HepG2 (cell line): ENCODE data around the gene CRIP1. TPM values are rescaled to one million over a fixed set of nuclear protein-coding genes. Genes with fewer than 3 reads are reported as not detected.

Experiments used
- CHD2 ChIP-seq: IDR thresholded peaks from 2 replicates; pipeline ENCODE4 v1.6.1; 2011; ENCODE audit warnings: low read depth, low read length, improper control_type of control experiment
- NONO ChIP-seq, 2 experiments: fragments of 450-650 bp in 1 of 2; sonication (generic) in 1 of 2; formaldehyde crosslinking in 1 of 2; IDR thresholded peaks in 1 of 2; conservative IDR thresholded peaks in 1 of 2; 2 replicates each; pipeline versions ENCODE4 v1.6.1 to v1.8.0; 2017 to 2022; ENCODE audit warnings: mild to moderate bottlenecking in 1 of 2, missing genetic modification reagents in 1 of 2, moderate library complexity in 1 of 2
- PAF1 ChIP-seq: IDR thresholded peaks from 2 replicates; pipeline ENCODE4 v1.6.1; 2016; ENCODE audit warnings: missing genetic modification reagents, missing compliant biosample characterization
- TCF7 ChIP-seq: sonication (generic); IDR thresholded peaks from 2 replicates; pipeline ENCODE4 v1.6.1; 2016; ENCODE audit warnings: antibody characterized with exemption, low read depth
- TMF1 ChIP-seq: sonication (generic); formaldehyde crosslinking; IDR thresholded peaks from 2 replicates; pipeline ENCODE4 v1.8.1; 2022; ENCODE audit warnings: low read depth, missing genetic modification reagents
- ZBTB38 ChIP-seq: sonication (generic); formaldehyde crosslinking; IDR thresholded peaks from 2 replicates; pipeline ENCODE4 v1.5.1; 2020; ENCODE audit warnings: mild to moderate bottlenecking, missing genetic modification reagents
- ZNF331 ChIP-seq: sonication (generic); formaldehyde crosslinking; IDR thresholded peaks from 2 replicates; pipeline ENCODE4 v1.4.0; 2020; ENCODE audit warnings: missing genetic modification reagents
- ZNF335 ChIP-seq: sonication (generic); formaldehyde crosslinking; IDR thresholded peaks from 2 replicates; pipeline ENCODE4 v1.4.0; 2020; ENCODE audit warnings: missing genetic modification reagents
- ZNF496 ChIP-seq: sonication (generic); formaldehyde crosslinking; IDR thresholded peaks from 2 replicates; pipeline ENCODE4 v1.8.1; 2023; ENCODE audit warnings: mild to moderate bottlenecking, moderate library complexity, missing genetic modification reagents; ENCODE audit not compliant: insufficient replicate concordance
- ZNF672 ChIP-seq: sonication (generic); formaldehyde crosslinking; IDR thresholded peaks from 2 replicates; pipeline ENCODE4 v1.8.1; 2022; ENCODE audit warnings: missing genetic modification reagents
- polyA plus RNA-seq, 8 experiments: library from polyadenylated mRNA; depleted of rRNA in 3 of 8; stranded (reverse) in 7 of 8; unstranded in 1 of 8; fragments of >200 nt; fragmentation: Illumina TruSeq in 4 of 8; extraction: Trizol in 4 of 8; gene quantifications; 2 replicates each; pipeline versions ENCODE4 v1.2.1 to v1.2.3, GENCODE V29; 2011 to 2016; ENCODE audit warnings: low read depth in 4 of 8, missing spikeins in 1 of 8, mixed read lengths in 1 of 8; ENCODE audit not compliant: insufficient read depth in 1 of 8
- total RNA-seq, 5 experiments: library from RNA; depleted of rRNA; stranded (reverse); fragments of >200 nt; fragmentation: Illumina TruSeq; extraction: Trizol; gene quantifications; 2 replicates each; pipeline ENCODE4 v1.2.3, GENCODE V29; 2016; ENCODE audit warnings: low read depth in 1 of 5
- TF ChIP-seq, protein P1 (sequence below): IDR thresholded peaks from 2 replicates; pipeline ENCODE4 v1.6.1; 2012; ENCODE audit warnings: low read length, improper control_type of control experiment
- TF ChIP-seq, protein P2 (sequence below): sonication (generic); formaldehyde crosslinking; IDR thresholded peaks from 2 replicates; pipeline ENCODE4 v1.9.0; 2021; ENCODE audit warnings: missing genetic modification reagents, mild to moderate bottlenecking, borderline replicate concordance
- TF ChIP-seq, protein P3 (sequence below): sonication (generic); formaldehyde crosslinking; conservative IDR thresholded peaks from 2 replicates; pipeline ENCODE4 v1.8.0; 2022; ENCODE audit warnings: missing genetic modification reagents
- TF ChIP-seq, protein P4 (sequence below): sonication (generic); formaldehyde crosslinking; IDR thresholded peaks from 2 replicates; pipeline ENCODE4 v1.5.0; 2020; ENCODE audit warnings: missing genetic modification reagents, mild to moderate bottlenecking, borderline replicate concordance
- TF ChIP-seq, protein P5 (sequence below): sonication (generic); formaldehyde crosslinking; IDR thresholded peaks from 2 replicates; pipeline ENCODE4 v1.4.0; 2020; ENCODE audit warnings: missing genetic modification reagents

The CRIP1 gene
- total and polyA plus RNA-seq, 2 of the 13 experiments (the other 11 are each of a cell fraction or from before 2014, with no cell fraction given): 53.9 to 59.5 TPM

DNA sequence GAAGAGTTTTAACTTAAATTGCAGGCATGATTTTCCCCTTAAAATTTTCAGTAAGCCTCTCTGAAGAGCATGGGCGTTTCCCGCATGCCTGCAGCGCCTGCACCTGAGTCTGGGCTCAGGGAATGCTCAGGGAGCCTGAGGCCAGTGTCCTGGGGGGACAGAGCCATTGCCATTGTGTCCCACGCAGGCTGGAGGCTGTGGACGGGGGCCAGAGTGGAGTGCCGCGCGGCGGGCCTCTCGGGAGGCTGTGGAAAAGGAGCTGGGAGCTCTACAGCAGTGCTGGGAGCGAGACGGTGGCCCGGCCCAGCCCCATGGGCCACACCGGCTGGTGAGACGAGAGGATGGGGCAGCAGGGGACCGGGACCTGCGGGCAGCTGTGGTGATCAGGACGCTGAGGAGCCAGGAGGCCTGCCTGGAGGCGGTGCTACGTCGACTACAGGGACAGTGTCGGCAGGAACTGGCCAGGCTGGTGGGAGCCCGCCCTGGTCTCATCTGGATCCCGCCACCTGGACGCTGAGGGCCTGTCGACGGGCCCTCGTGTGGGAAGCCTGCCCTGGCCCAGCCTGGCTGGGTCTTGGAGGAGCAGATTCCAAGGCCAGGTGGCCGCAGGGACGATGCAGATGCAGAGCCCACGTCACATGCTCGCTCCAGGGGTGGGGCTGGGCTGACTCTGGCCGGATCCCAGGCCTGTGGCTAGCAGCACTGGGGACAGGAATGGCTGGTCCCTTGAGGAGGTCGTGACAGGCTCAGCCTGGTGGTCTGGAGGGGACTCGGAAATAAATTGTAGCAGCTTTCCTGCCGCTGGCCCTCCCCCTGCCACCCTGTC lies 12.0 kb downstream of the CRIP1 start (continued):
- TF ChIP-seq, protein P1, sequence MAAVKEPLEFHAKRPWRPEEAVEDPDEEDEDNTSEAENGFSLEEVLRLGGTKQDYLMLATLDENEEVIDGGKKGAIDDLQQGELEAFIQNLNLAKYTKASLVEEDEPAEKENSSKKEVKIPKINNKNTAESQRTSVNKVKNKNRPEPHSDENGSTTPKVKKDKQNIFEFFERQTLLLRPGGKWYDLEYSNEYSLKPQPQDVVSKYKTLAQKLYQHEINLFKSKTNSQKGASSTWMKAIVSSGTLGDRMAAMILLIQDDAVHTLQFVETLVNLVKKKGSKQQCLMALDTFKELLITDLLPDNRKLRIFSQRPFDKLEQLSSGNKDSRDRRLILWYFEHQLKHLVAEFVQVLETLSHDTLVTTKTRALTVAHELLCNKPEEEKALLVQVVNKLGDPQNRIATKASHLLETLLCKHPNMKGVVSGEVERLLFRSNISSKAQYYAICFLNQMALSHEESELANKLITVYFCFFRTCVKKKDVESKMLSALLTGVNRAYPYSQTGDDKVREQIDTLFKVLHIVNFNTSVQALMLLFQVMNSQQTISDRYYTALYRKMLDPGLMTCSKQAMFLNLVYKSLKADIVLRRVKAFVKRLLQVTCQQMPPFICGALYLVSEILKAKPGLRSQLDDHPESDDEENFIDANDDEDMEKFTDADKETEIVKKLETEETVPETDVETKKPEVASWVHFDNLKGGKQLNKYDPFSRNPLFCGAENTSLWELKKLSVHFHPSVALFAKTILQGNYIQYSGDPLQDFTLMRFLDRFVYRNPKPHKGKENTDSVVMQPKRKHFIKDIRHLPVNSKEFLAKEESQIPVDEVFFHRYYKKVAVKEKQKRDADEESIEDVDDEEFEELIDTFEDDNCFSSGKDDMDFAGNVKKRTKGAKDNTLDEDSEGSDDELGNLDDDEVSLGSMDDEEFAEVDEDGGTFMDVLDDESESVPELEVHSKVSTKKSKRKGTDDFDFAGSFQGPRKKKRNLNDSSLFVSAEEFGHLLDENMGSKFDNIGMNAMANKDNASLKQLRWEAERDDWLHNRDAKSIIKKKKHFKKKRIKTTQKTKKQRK: no peak
- TF ChIP-seq, protein P2, sequence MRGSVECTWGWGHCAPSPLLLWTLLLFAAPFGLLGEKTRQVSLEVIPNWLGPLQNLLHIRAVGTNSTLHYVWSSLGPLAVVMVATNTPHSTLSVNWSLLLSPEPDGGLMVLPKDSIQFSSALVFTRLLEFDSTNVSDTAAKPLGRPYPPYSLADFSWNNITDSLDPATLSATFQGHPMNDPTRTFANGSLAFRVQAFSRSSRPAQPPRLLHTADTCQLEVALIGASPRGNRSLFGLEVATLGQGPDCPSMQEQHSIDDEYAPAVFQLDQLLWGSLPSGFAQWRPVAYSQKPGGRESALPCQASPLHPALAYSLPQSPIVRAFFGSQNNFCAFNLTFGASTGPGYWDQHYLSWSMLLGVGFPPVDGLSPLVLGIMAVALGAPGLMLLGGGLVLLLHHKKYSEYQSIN (CRISPR knock-in tag): no peak
- no peak for TF ChIP-seq ZNF672 (CRISPR knock-in tag)
- no peak for TF ChIP-seq PAF1 (CRISPR knock-in tag)
- TF ChIP-seq, protein P3, sequence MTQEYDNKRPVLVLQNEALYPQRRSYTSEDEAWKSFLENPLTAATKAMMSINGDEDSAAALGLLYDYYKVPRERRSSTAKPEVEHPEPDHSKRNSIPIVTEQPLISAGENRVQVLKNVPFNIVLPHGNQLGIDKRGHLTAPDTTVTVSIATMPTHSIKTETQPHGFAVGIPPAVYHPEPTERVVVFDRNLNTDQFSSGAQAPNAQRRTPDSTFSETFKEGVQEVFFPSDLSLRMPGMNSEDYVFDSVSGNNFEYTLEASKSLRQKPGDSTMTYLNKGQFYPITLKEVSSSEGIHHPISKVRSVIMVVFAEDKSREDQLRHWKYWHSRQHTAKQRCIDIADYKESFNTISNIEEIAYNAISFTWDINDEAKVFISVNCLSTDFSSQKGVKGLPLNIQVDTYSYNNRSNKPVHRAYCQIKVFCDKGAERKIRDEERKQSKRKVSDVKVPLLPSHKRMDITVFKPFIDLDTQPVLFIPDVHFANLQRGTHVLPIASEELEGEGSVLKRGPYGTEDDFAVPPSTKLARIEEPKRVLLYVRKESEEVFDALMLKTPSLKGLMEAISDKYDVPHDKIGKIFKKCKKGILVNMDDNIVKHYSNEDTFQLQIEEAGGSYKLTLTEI (CRISPR knock-in tag): no peak
- TF ChIP-seq, protein P4, sequence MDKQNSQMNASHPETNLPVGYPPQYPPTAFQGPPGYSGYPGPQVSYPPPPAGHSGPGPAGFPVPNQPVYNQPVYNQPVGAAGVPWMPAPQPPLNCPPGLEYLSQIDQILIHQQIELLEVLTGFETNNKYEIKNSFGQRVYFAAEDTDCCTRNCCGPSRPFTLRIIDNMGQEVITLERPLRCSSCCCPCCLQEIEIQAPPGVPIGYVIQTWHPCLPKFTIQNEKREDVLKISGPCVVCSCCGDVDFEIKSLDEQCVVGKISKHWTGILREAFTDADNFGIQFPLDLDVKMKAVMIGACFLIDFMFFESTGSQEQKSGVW (CRISPR knock-in tag): no peak
- no peak for TF ChIP-seq ZNF496 (CRISPR knock-in tag)
- TF ChIP-seq NONO (IDR thresholded peaks at IDR 0.05): no peak
- TF ChIP-seq NONO (CRISPR knock-in tag; conservative IDR thresholded peaks at IDR 0.05): 0 out of 2 replicates have a peak, but pooled peaks have one; percentile 3
- no peak for TF ChIP-seq ZNF331 (CRISPR knock-in tag)
- TF ChIP-seq ZBTB38: peak; percentile 99
- TF ChIP-seq TCF7: no peak
- no peak for TF ChIP-seq TMF1 (CRISPR knock-in tag)
- TF ChIP-seq, protein P5, sequence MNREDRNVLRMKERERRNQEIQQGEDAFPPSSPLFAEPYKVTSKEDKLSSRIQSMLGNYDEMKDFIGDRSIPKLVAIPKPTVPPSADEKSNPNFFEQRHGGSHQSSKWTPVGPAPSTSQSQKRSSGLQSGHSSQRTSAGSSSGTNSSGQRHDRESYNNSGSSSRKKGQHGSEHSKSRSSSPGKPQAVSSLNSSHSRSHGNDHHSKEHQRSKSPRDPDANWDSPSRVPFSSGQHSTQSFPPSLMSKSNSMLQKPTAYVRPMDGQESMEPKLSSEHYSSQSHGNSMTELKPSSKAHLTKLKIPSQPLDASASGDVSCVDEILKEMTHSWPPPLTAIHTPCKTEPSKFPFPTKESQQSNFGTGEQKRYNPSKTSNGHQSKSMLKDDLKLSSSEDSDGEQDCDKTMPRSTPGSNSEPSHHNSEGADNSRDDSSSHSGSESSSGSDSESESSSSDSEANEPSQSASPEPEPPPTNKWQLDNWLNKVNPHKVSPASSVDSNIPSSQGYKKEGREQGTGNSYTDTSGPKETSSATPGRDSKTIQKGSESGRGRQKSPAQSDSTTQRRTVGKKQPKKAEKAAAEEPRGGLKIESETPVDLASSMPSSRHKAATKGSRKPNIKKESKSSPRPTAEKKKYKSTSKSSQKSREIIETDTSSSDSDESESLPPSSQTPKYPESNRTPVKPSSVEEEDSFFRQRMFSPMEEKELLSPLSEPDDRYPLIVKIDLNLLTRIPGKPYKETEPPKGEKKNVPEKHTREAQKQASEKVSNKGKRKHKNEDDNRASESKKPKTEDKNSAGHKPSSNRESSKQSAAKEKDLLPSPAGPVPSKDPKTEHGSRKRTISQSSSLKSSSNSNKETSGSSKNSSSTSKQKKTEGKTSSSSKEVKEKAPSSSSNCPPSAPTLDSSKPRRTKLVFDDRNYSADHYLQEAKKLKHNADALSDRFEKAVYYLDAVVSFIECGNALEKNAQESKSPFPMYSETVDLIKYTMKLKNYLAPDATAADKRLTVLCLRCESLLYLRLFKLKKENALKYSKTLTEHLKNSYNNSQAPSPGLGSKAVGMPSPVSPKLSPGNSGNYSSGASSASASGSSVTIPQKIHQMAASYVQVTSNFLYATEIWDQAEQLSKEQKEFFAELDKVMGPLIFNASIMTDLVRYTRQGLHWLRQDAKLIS (CRISPR knock-in tag): no peak
- no peak for TF ChIP-seq ZNF335 (CRISPR knock-in tag)
- no peak for TF ChIP-seq CHD2
